Effector memory CD4-positive, alpha-beta T cell (primary cell): Measurements from ENCODE around the gene ST13.
"Not testable (repeated sequence)": the region's sequence is repeated elsewhere in the genome, so short reads cannot be mapped to it uniquely, and the experiment has no call there.

Experiments
- DNase-seq, 3 donors: peaks; one replicate each; pipeline ENCODE4 v3.0.0-alpha.2; 2020
- H3K27ac ChIP-seq: 2 replicates; pipeline ENCODE4 v1.7.0; 2013; ENCODE audit warnings: mild to moderate bottlenecking, low read length, moderate library complexity; ENCODE audit not compliant: insufficient read depth, poor library complexity, severe bottlenecking
- H3K27me3 ChIP-seq: replicated peaks from 2 replicates; pipeline ENCODE4 v1.7.0; 2013; ENCODE audit warnings: mild to moderate bottlenecking, low read length; ENCODE audit not compliant: insufficient read depth, control insufficient read depth, poor library complexity, severe bottlenecking
- H3K36me3 ChIP-seq: 2 replicates; pipeline ENCODE4 v1.7.0; 2013; ENCODE audit warnings: mild to moderate bottlenecking, low read length, moderate library complexity; ENCODE audit not compliant: control insufficient read depth, insufficient read depth
- H3K4me1 ChIP-seq: 2 replicates; pipeline ENCODE4 v1.7.0; 2013; ENCODE audit warnings: low read length, mild to moderate bottlenecking; ENCODE audit not compliant: control insufficient read depth, insufficient read depth, poor library complexity, severe bottlenecking
- H3K4me3 ChIP-seq: 2 replicates; pipeline ENCODE4 v1.7.0; 2013; ENCODE audit warnings: low read length, low read depth, mild to moderate bottlenecking; ENCODE audit not compliant: insufficient read depth, poor library complexity, severe bottlenecking
- H3K9me3 ChIP-seq: 2 replicates; pipeline ENCODE4 v1.7.0; 2013; ENCODE audit warnings: mild to moderate bottlenecking, low read length, moderate library complexity; ENCODE audit not compliant: control insufficient read depth

Gene ST13

GRCh38 chr22:40845816-40846215 is 10.6 kb downstream of the ST13 start:
- not testable (repeated sequence) for H3K4me1 ChIP-seq, DNase-seq, H3K27ac ChIP-seq, H3K4me3 ChIP-seq, H3K9me3 ChIP-seq, H3K27me3 ChIP-seq
- H3K36me3 ChIP-seq, result peaks cover 62% of the 10 kb centered on the region

DNA sequence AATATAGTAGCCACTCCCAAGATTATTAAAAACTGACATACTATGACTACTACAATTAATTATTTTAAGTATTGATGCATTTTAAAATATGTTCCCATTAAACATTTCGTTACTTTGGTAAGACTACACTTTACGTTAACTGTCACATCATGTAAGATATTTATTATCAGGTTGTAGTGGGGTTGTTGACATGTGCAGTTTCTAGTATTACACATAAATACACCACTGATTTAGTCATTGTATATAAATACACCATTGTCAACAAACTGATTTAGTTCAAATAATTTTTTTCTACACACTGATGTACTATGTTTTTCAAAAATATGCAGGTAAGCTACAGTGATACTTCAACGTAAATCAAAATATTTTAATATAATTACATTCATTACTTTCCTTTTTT is 11.5 kb downstream of the ST13 start:
- H3K9me3 ChIP-seq, result no peaks in the 10 kb centered on the region
- H3K27ac ChIP-seq, result no peak overlapping the region
- H3K36me3 ChIP-seq, result peaks cover 65% of the 10 kb centered on the region
- H3K4me3 ChIP-seq, result no peak overlapping the region
- no peaks in the 10 kb centered on the region for H3K4me1 ChIP-seq
- no peak for DNase-seq
- H3K27me3 ChIP-seq, result no peaks in the 10 kb centered on the region

DNA sequence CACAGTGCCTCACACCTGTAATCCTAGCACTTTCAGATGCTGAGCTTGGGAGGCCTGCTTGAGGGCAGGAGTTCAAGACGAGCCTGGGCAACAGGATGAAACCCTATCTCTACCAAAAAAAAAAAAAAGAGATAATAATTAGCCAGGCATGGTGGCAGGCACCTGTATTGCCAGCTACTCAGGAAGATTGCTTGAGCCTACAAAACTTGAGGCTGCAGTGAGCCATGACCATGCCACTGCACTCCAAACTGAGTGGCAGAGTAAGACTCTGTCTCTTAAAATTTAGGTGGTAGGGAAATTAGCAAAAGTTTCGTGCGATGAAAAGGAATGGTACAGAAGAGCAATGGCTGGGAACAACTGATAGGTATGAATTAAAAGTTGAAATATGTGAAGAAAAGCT is 18.0 kb downstream of the ST13 start:
- no peak for DNase-seq
- Histone ChIP-seq H3K4me3 (no peak overlapping the region), H3K27ac (no peak overlapping the region), H3K9me3 (no peaks in the 10 kb centered on the region), H3K36me3 (peaks cover 71% of the 10 kb centered on the region), H3K27me3 (no peaks in the 10 kb centered on the region), H3K4me1 (no peaks in the 10 kb centered on the region)

GRCh38 chr22:40834619-40835018 is 21.8 kb downstream of the ST13 start:
- H3K36me3 ChIP-seq, result peaks cover 59% of the 10 kb centered on the region
- no peaks in the 10 kb centered on the region for H3K9me3 ChIP-seq
- no peak overlapping the region for H3K4me3 ChIP-seq
- no peaks in the 10 kb centered on the region for H3K4me1 ChIP-seq
- no peak for DNase-seq
- no peak overlapping the region for H3K27ac ChIP-seq
- H3K27me3 ChIP-seq, result no peaks in the 10 kb centered on the region

- Histone ChIP-seq H3K27me3 (no peaks in the 10 kb centered on the region), H3K36me3 (peaks cover 49% of the 10 kb centered on the region)
Measured at GRCh38 chr22:40829131-40829530, 27.3 kb downstream of the ST13 start.

GRCh38 chr22:40826984-40827741 is 29.3 kb downstream of the ST13 start:
- no peaks in the 10 kb centered on the region for H3K9me3 ChIP-seq
- peaks cover 43% of the 10 kb centered on the region for H3K36me3 ChIP-seq
- DNase-seq, result no peak
- H3K27me3 ChIP-seq, result no peaks in the 10 kb centered on the region
- H3K4me1 ChIP-seq, result no peaks in the 10 kb centered on the region
- no peak overlapping the region for H3K27ac ChIP-seq
- no peak overlapping the region for H3K4me3 ChIP-seq

More at GRCh38 chr22:40829131-40829530, 27.3 kb downstream of the ST13 start:
- Histone ChIP-seq H3K4me3 (no peak overlapping the region), H3K27ac (no peak overlapping the region), H3K4me1 (no peaks in the 10 kb centered on the region), H3K9me3 (no peaks in the 10 kb centered on the region)
- DNase-seq, result no peak

- H3K4me3 ChIP-seq, H3K27me3 ChIP-seq, H3K4me1 ChIP-seq, H3K27ac ChIP-seq, H3K9me3 ChIP-seq, DNase-seq: not testable (repeated sequence)
- H3K36me3 ChIP-seq, result peaks cover 34% of the 10 kb centered on the region
Measured at GRCh38 chr22:40826292-40826691, 30.1 kb downstream of the ST13 start.

DNA sequence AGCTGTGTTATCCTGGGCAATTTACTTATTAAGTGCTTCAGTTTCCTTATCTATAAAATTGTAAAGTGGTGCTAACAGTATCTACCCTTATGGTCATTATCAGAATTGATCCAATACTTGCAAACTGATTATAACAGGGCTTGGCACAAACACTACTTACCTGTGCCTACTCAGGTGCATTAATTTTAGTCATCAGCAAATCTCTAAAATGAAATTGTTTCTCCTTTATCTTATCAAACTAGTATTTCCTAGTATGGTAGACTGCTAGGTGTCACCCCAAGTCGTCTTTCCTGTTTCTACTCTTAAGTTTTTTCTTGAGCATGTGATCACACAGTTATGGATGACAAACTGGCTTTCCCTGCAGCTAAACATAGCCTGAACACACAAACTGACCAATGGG is 33.0 kb downstream of the ST13 start:
- Histone ChIP-seq H3K36me3 (peaks cover 11% of the 10 kb centered on the region), H3K9me3 (no peaks in the 10 kb centered on the region), H3K27ac (no peak overlapping the region), H3K4me1 (no peaks in the 10 kb centered on the region), H3K4me3 (no peak overlapping the region), H3K27me3 (no peaks in the 10 kb centered on the region)
- DNase-seq, result no peak

DNA sequence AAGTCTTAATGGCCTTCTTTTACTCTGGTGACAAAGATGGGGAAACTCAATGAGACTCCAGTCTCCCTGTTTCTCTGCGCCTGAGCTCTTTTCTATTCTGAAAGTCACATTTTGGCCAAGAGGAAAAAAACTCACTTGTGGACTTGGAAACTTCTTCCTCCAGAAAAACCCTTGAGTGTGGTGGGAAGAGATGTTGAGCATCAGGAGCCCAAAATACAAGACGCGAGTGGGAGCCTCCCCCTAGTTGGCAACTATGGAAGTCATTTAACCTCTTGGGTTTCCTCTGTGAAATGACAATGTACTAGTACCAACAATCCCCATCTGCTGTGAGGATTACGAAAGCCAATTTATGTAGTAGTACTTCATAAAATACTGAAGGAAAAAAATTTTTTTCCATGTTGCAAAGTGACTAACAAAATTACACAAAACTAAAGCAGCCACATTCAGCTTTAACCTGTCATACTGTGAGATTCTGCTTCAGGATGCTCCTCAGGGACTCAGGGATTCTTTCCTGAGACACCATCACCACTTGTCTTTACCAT is 36.8 kb downstream of the ST13 start:
- peak overlapping the region; percentile 59 for H3K27ac ChIP-seq
- H3K36me3 ChIP-seq, result peaks cover 6% of the 10 kb centered on the region
- peaks cover 7% of the 10 kb centered on the region for H3K4me1 ChIP-seq
- DNase-seq, result no peak
- peak overlapping the region; percentile 100 for H3K4me3 ChIP-seq
- H3K27me3 ChIP-seq, result no peaks in the 10 kb centered on the region
- H3K9me3 ChIP-seq, result no peaks in the 10 kb centered on the region

GRCh38 chr22:40818747-40819598 is 37.5 kb downstream of the ST13 start, which contains the start of gene SLC25A17:
SLC25A17 (minus strand) TSS chr22:40819346; CDS start chr22:40819248, 98 bp downstream.
- peak; percentile 74 to 83 (median 82) for DNase-seq
- Histone ChIP-seq H3K27ac (peak within 1 kb of the TSS; percentile 87), H3K4me1 (peaks cover 7% of the 10 kb centered on the region), H3K4me3 (peak within 1 kb of the TSS; percentile 100), H3K36me3 (peaks cover under 1% of the 10 kb centered on the region), H3K27me3 (no peaks in the 10 kb centered on the region), H3K9me3 (no peaks in the 10 kb centered on the region)
